ENCODE measurements around the gene ALKBH5.

The ALKBH5 gene

GRCh38 chr17:18257982-18258355, 74.3 kb downstream of the ALKBH5 start:
- H3K4me3 ChIP-seq (ENCODE audit: low read depth, low read length): peak overlapping the region; percentile 83
- TF ChIP-seq CTCF (IDR thresholded peaks at IDR 0.05; ENCODE audit: insufficient read depth, low read depth, low read length, missing control alignments): no peak
- DNase-seq (ENCODE audit: low read depth): peak; percentile 58

GRCh38 chr17:18258356-18259038, 74.9 kb downstream of the ALKBH5 start, which contains the start of gene FLII:
FLII (minus strand) TSS chr17:18258738; CDS start chr17:18258690, 48 bp downstream.
- TF ChIP-seq CTCF (IDR thresholded peaks at IDR 0.05; ENCODE audit: insufficient read depth, low read depth, low read length, missing control alignments): no peak
- peak within 1 kb of the TSS; percentile 83 for H3K4me3 ChIP-seq (ENCODE audit: low read depth, low read length)
- DNase-seq (ENCODE audit: low read depth): peak; percentile 52
